GM12878 (cell line): ENCODE data around the gene SEMA3B. TPM values are rescaled to one million over a fixed set of nuclear protein-coding genes. Genes with fewer than 3 reads are reported as not detected.
A peak's percentile ranks its signal among the peaks of the same experiment; 100 is the strongest.

Experiments used
- BHLHE40 ChIP-seq, 2 experiments: fragments of 450-650 bp in 1 of 2; IDR thresholded peaks; 2 replicates each; pipeline ENCODE4 v1.6.1; 2011 to 2017; ENCODE audit warnings: low read depth in 2 of 2, borderline replicate concordance in 1 of 2, improper control_type of control experiment in 1 of 2, low read length in 1 of 2, mild to moderate bottlenecking in 1 of 2
- CBX3 ChIP-seq: fragments of 200-600 bp; sonication (generic); IDR thresholded peaks from 2 replicates; pipeline ENCODE4 v1.6.1; 2016; ENCODE audit warnings: low read depth, borderline replicate concordance
- CREB1 ChIP-seq: IDR thresholded peaks from 2 replicates; pipeline ENCODE4 v1.6.1; 2012; ENCODE audit warnings: low read depth, mild to moderate bottlenecking, inconsistent platforms
- ESRRA ChIP-seq: IDR thresholded peaks from 2 replicates; pipeline ENCODE4 v1.6.1; 2012; ENCODE audit warnings: mild to moderate bottlenecking, low read length, improper control_type of control experiment
- FOXM1 ChIP-seq: IDR thresholded peaks from 2 replicates; pipeline ENCODE4 v1.6.1; 2012; ENCODE audit warnings: low read depth, mild to moderate bottlenecking, inconsistent platforms, low read length, moderate library complexity
- JUND ChIP-seq: IDR thresholded peaks from 2 replicates; pipeline ENCODE4 v1.6.1; 2012; ENCODE audit warnings: low read depth, mild to moderate bottlenecking, low read length, improper control_type of control experiment, moderate library complexity
- MAX ChIP-seq: IDR thresholded peaks from 2 replicates; pipeline ENCODE4 v1.6.1; 2012; ENCODE audit warnings: low read depth, low read length, improper control_type of control experiment
- MXI1 ChIP-seq: fragments of 150-350 bp; IDR thresholded peaks from 2 replicates; pipeline ENCODE4 v1.6.1; 2011; ENCODE audit warnings: low read depth, mild to moderate bottlenecking, inconsistent platforms, low read length, improper control_type of control experiment
- POLR2A ChIP-seq: IDR thresholded peaks from 2 replicates; pipeline ENCODE4 v1.6.1; 2011; ENCODE audit warnings: low read depth, mild to moderate bottlenecking, low read length
- polyA plus RNA-seq, 11 experiments: library from polyadenylated mRNA; depleted of rRNA in 4 of 11; unstranded in 6 of 11; stranded (reverse) in 5 of 11; fragments of >200 nt; fragmentation: Nextera tagmentation in 4 of 11; fragmentation: Illumina TruSeq in 1 of 11; extraction: Ambion mirVana in 4 of 11; extraction: Trizol in 1 of 11; gene quantifications; 1 replicate in 1 of 11; 2 replicates in 10 of 11; pipeline versions ENCODE4 v1.2.1 to v1.2.3, GENCODE V29; 2011 to 2016; ENCODE audit warnings: inconsistent platforms in 2 of 11, missing spikeins in 2 of 11, low read depth in 1 of 11
- total RNA-seq, 4 experiments: library from RNA; depleted of rRNA in 3 of 4; stranded (reverse); fragments of >200 nt in 3 of 4; fragmentation: Illumina TruSeq in 1 of 4; extraction: Trizol in 1 of 4; gene quantifications; 2 replicates each; pipeline versions ENCODE4 v1.2.1 to v1.2.3, GENCODE V29; 2013 to 2021
- TF ChIP-seq, protein P1 (sequence below): fragments of 450-650 bp; IDR thresholded peaks from 2 replicates; pipeline ENCODE4 v1.6.1; 2017; ENCODE audit warnings: borderline replicate concordance
- TF ChIP-seq, protein P2 (sequence below): IDR thresholded peaks from 2 replicates; pipeline ENCODE4 v1.6.1; 2011; ENCODE audit warnings: borderline replicate concordance, low read depth, mild to moderate bottlenecking, moderate library complexity, low read length; ENCODE audit not compliant: insufficient read depth, poor library complexity, severe bottlenecking
- TF ChIP-seq, protein P3 (sequence below): fragments of 450-650 bp; formaldehyde crosslinking; IDR thresholded peaks from 2 replicates; pipeline ENCODE4 v1.4.0; 2020; ENCODE audit warnings: mild to moderate bottlenecking, moderate library complexity

The SEMA3B gene
- total and polyA plus RNA-seq, 10 of the 15 experiments (the other 5 are each of a cell fraction or from before 2014, with no cell fraction given), result 0.06 to 0.59 (median 0.14) TPM; not detected in 2

DNA sequence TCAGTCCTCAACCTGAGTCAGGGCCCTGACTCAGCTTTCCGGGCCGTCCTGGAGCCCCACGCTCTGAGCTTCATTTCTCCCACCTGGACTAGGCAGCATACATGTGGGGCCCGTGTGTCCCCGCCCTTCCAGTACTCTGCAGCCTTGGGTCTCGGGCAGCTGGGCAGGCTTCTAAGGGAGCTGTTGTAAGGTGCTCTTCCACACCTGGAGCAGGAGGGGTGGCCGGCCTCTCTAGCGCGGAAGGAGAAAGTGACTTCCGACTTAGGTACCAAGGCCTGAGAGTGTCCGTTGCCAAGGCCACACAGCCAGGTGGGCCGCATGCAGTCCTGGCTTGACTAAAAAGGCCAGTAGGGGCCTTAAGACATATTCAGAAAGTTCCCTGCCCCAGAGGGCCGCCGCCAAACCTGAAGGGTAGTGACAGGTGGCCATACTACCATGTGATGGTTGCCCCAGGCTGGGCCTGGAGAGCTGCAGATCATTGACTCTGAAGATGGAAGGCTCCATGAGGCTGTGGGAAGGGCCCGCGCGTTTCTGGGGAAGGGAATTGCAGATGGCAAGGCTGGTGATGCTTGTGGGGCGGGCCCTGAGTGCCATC is 9.4 kb upstream of the SEMA3B start (continued):
- TF ChIP-seq CREB1, result no peak
- 0 out of 2 replicates have a peak, but pooled peaks have one; percentile 6 for TF ChIP-seq FOXM1
- TF ChIP-seq, protein P1, sequence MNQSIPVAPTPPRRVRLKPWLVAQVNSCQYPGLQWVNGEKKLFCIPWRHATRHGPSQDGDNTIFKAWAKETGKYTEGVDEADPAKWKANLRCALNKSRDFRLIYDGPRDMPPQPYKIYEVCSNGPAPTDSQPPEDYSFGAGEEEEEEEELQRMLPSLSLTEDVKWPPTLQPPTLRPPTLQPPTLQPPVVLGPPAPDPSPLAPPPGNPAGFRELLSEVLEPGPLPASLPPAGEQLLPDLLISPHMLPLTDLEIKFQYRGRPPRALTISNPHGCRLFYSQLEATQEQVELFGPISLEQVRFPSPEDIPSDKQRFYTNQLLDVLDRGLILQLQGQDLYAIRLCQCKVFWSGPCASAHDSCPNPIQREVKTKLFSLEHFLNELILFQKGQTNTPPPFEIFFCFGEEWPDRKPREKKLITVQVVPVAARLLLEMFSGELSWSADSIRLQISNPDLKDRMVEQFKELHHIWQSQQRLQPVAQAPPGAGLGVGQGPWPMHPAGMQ, result no peak
- no peak for TF ChIP-seq BHLHE40 (IDR thresholded peaks at IDR 0.05; ENCODE audit: borderline replicate concordance in 1 of 2, low read depth in 2 of 2, low read length in 1 of 2)
- TF ChIP-seq, protein P2, sequence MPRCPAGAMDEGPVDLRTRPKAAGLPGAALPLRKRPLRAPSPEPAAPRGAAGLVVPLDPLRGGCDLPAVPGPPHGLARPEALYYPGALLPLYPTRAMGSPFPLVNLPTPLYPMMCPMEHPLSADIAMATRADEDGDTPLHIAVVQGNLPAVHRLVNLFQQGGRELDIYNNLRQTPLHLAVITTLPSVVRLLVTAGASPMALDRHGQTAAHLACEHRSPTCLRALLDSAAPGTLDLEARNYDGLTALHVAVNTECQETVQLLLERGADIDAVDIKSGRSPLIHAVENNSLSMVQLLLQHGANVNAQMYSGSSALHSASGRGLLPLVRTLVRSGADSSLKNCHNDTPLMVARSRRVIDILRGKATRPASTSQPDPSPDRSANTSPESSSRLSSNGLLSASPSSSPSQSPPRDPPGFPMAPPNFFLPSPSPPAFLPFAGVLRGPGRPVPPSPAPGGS, result no peak
- TF ChIP-seq CBX3, result no peak
- no peak; the same call in 1 of the 2 replicates for TF ChIP-seq POLR2A
- no peak for TF ChIP-seq MXI1
- no peak for TF ChIP-seq ESRRA
- TF ChIP-seq MAX, result 0 out of 2 replicates have a peak, but pooled peaks have one; percentile 6
- TF ChIP-seq, protein P3, sequence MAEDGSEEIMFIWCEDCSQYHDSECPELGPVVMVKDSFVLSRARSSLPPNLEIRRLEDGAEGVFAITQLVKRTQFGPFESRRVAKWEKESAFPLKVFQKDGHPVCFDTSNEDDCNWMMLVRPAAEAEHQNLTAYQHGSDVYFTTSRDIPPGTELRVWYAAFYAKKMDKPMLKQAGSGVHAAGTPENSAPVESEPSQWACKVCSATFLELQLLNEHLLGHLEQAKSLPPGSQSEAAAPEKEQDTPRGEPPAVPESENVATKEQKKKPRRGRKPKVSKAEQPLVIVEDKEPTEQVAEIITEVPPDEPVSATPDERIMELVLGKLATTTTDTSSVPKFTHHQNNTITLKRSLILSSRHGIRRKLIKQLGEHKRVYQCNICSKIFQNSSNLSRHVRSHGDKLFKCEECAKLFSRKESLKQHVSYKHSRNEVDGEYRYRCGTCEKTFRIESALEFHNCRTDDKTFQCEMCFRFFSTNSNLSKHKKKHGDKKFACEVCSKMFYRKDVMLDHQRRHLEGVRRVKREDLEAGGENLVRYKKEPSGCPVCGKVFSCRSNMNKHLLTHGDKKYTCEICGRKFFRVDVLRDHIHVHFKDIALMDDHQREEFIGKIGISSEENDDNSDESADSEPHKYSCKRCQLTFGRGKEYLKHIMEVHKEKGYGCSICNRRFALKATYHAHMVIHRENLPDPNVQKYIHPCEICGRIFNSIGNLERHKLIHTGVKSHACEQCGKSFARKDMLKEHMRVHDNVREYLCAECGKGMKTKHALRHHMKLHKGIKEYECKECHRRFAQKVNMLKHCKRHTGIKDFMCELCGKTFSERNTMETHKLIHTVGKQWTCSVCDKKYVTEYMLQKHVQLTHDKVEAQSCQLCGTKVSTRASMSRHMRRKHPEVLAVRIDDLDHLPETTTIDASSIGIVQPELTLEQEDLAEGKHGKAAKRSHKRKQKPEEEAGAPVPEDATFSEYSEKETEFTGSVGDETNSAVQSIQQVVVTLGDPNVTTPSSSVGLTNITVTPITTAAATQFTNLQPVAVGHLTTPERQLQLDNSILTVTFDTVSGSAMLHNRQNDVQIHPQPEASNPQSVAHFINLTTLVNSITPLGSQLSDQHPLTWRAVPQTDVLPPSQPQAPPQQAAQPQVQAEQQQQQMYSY (CRISPR knock-in tag), result no peak
- no peak for TF ChIP-seq JUND
